GM13977 (cell line): ENCODE measurements around the gene DLG2.

Source experiments
- DNase-seq: peaks from one replicate; pipeline ENCODE4 v3.0.0; 2012; ENCODE audit warnings: low spot score
- CTCF ChIP-seq: IDR thresholded peaks from 2 replicates; pipeline ENCODE4 v1.5.1; 2012; ENCODE audit warnings: mild to moderate bottlenecking, control low read depth; ENCODE audit not compliant: insufficient read depth; ENCODE audit errors: extremely low read depth, missing control alignments
- in situ Hi-C: fragments of 300-500 bp; cut with MboI; formaldehyde crosslinking; loops from one replicate; pipeline ENCODE4 v1.12.0; 2022; ENCODE audit warnings: low sequenced_read_pairs, low pct_unique_long_range_greater_than_20kb, mixed read lengths, inconsistent platforms; ENCODE audit not compliant: unreplicated experiment

Gene DLG2

GRCh38 chr11:84671325-84671999, 955.7 kb downstream of the DLG2 start:
- in situ Hi-C loops, result no loop called here
- no peak for DNase-seq

DNA sequence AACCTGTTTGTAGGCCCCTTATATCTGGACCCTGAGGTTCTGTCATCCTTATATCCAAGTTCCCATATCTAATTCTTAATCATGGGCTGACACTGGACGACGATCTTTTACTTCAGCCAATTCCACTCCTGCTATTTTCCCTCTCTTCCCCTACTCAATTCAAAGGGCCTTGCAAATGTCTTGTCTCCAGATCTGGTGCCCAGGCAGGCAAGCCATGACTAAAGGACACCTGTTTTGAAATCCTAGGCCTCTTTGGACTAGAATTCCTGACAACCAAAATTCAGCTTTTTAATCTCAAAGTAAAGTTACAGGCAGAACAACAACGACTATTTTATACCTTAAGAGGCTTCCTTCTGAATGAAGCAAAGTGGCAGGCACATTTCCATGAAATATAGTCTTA, 963.4 kb downstream of the DLG2 start:
- in situ Hi-C loops, result no loop called here
- no peak for DNase-seq
- TF ChIP-seq CTCF, result no peak

More at GRCh38 chr11:84671325-84671999, 955.7 kb downstream of the DLG2 start:
- no peak for TF ChIP-seq CTCF

DNA sequence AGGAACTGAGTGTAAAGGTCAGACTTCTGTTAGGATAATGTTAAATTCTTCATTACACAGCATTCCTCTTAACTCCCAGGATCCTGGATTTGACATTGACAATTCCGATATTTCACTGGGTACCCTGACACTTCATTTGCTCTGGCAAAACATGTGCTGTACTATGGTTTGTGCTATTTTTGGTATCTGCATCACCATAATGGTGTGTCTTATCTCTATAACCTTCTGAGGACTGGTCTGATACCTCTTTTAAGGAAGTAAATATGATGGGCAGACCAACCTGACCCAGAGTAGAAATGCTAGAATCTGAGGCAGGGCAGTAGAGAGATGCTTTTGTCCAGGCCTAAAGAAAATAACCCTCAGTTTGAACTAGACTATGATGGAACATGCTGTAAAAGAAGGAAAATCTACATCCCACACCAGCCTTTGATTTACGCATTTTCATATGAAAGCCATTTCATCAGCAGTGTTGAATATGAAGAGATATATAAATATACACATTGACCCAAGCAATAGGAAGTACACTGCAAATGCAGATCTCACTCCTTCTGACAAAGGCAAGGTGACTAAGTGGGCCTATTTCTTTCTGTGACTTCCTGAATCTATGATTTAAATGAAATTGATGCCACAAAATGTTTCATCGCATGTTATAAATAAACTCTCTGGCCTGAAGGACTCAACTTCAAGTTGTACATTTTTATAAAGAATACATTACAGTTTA, 966.7 kb downstream of the DLG2 start:
- no peak for TF ChIP-seq CTCF
- in situ Hi-C loops, result no loop called here
- DNase-seq, result no peak

GRCh38 chr11:84655712-84656111, 971.4 kb downstream of the DLG2 start:
- DNase-seq, result no peak
- no peak for TF ChIP-seq CTCF
- in situ Hi-C loops, result no loop called here

- TF ChIP-seq CTCF, result no peak
- in situ Hi-C loops, result no loop called here
- no peak for DNase-seq
Observed at GRCh38 chr11:84648471-84648870, 978.7 kb downstream of the DLG2 start.

DNA sequence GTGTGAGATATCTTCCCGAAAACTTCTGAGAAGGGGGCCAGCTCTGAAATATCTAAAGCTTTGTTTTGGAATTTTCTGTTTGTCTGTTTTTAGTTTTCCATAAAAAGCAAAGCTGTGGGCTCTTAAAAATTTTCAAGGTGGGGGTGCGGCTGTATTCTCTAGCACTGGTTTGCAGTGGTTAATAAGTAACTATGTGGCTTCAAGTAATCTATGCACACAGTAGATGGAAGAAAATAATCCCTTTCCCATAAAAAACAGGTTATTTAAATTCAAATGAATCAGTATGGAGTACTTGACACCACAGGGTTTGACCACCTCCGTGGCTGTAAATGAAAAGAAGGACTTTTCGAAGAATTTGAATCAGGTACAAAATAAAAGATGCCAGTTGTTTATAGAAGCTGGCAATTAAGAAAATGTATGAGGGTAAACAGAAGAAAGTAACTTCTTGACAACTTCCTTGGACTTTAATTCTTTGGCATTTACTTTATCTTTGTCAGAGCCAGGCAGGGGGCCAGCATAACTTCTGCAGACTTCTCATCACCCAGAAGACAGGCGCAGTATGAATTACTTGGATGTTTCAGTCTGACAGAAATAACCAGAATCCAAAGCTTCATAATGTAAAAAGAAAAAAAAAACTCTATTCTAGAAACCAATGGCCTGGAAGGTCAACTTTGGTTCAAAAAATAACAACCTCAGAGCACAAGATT, 981.0 kb downstream of the DLG2 start:
- in situ Hi-C loops, result no loop called here
- DNase-seq, result no peak
- no peak for TF ChIP-seq CTCF
